Endothelial cell of umbilical vein (primary cell): ENCODE results near the gene SFMBT1. TPM values are rescaled to one million over a fixed set of nuclear protein-coding genes. Genes with fewer than 3 reads are reported as not detected.

Source experiments
- BruUV-seq: library from RNA; stranded (reverse); fragments of 400-500 nt; replicated peaks from 2 replicates; lab custom pipeline; 2021; lab: Mats Ljungman, UMichigan
- CTCF ChIA-PET: fragments of 300-600, 350-600 bp; sonication (Branson Sonifier 250); formaldehyde crosslinking; loops from one replicate; lab custom pipeline; 2021; ENCODE audit warnings: antibody characterized with exemption, inconsistent platforms; lab: Charles Lee
- POLR2A ChIA-PET: fragments of 300-600, 350-600 bp; sonication (Branson Sonifier 250); formaldehyde crosslinking; loops from one replicate; lab custom pipeline; 2021; ENCODE audit warnings: antibody characterized with exemption, inconsistent platforms; lab: Charles Lee
- DNase-seq: peaks from one replicate; pipeline ENCODE4 v3.0.0-alpha.2; 2011; ENCODE audit warnings: low read depth, low spot score
- FAIRE-seq: peaks from 2 replicates; lab custom pipeline; 2011; peaks lifted over from hg19 to GRCh38; lab: Jason Lieb, UNC
- H2AFZ ChIP-seq: 2 replicates; pipeline ENCODE4 v1.6.0; 2012; ENCODE audit warnings: low read depth, low read length, control low read depth, inconsistent platforms
- H3K27ac ChIP-seq: 2 replicates; pipeline ENCODE4 v1.5.1; 2011; ENCODE audit warnings: low read depth, mild to moderate bottlenecking, control low read depth, low read length, moderate library complexity; ENCODE audit not compliant: insufficient read depth
- H3K27me3 ChIP-seq, 2 experiments: 2 replicates each; pipeline versions ENCODE4 v1.6.0 to v1.6.1; 2011; ENCODE audit warnings: low read length in 2 of 2, mixed read lengths in 1 of 2; ENCODE audit not compliant: control insufficient read depth in 2 of 2, insufficient read depth in 2 of 2
- H3K36me3 ChIP-seq, 2 experiments: 2 replicates in 1 of 2; 3 replicates in 1 of 2; pipeline ENCODE4 v1.5.1; 2011; ENCODE audit warnings: low read length in 2 of 2, mild to moderate bottlenecking in 1 of 2, moderate library complexity in 1 of 2; ENCODE audit not compliant: control insufficient read depth in 2 of 2, insufficient read depth in 2 of 2; ENCODE audit errors: extremely low read depth in 1 of 2
- H3K4me1 ChIP-seq: 3 replicates; pipeline ENCODE4 v1.5.1; 2011; ENCODE audit warnings: mild to moderate bottlenecking, low read length; ENCODE audit not compliant: control insufficient read depth, insufficient read depth; ENCODE audit errors: extremely low read depth
- H3K4me2 ChIP-seq: 2 replicates; pipeline ENCODE4 v1.6.1; 2011; ENCODE audit warnings: low read length, control low read depth, mixed read lengths; ENCODE audit not compliant: insufficient read depth
- H3K4me3 ChIP-seq, 3 experiments: fragments of 200-600 bp in 1 of 3; sonication (generic), shearing (Covaris generic) in 1 of 3; replicated peaks in 1 of 3; 2 replicates each; pipeline ENCODE4 v1.5.1; 2011 to 2016; ENCODE audit warnings: control low read depth in 3 of 3, low read length in 3 of 3, mild to moderate bottlenecking in 2 of 3, inconsistent platforms in 1 of 3, low read depth in 1 of 3, moderate library complexity in 1 of 3; ENCODE audit not compliant: insufficient read depth in 1 of 3
- H3K79me2 ChIP-seq: 2 replicates; pipeline ENCODE4 v1.6.0; 2012; ENCODE audit warnings: low read length, inconsistent platforms; ENCODE audit not compliant: control insufficient read depth, insufficient read depth
- H3K9ac ChIP-seq: replicated peaks from 2 replicates; pipeline ENCODE3; 2011; ENCODE audit warnings: low read length, control low read depth; ENCODE audit not compliant: insufficient read depth; ENCODE audit errors: extremely low read depth
- H3K9me1 ChIP-seq: replicated peaks from 3 replicates; pipeline ENCODE4 v1.6.0; 2011; ENCODE audit warnings: mild to moderate bottlenecking, low read length; ENCODE audit not compliant: control insufficient read depth, insufficient read depth; ENCODE audit errors: extremely low read depth
- H3K9me3 ChIP-seq: replicated peaks from 2 replicates; pipeline ENCODE4 v1.5.1; 2012; ENCODE audit warnings: low read length, inconsistent platforms; ENCODE audit not compliant: control insufficient read depth, insufficient read depth
- H4K20me1 ChIP-seq: replicated peaks from 2 replicates; pipeline ENCODE3; 2011; ENCODE audit warnings: mild to moderate bottlenecking, low read length; ENCODE audit not compliant: control insufficient read depth, insufficient read depth; ENCODE audit errors: extremely low read depth
- CTCF ChIP-seq, 2 donors: IDR thresholded peaks; 1 replicate in 1 of 2; 2 replicates in 1 of 2; pipeline ENCODE4 v1.5.1; 2011; ENCODE audit warnings: low read length in 2 of 2, mild to moderate bottlenecking in 2 of 2, moderate library complexity in 2 of 2, control low read depth in 1 of 2, inconsistent platforms in 1 of 2, low read depth in 1 of 2; ENCODE audit not compliant: insufficient read depth in 1 of 2; ENCODE audit errors: extremely low read depth in 1 of 2
- EZH2 ChIP-seq: IDR thresholded peaks from 2 replicates; pipeline ENCODE4 v1.6.1; 2012; ENCODE audit warnings: borderline replicate concordance, low read depth, mild to moderate bottlenecking, moderate library complexity, low read length, inconsistent platforms; ENCODE audit not compliant: severe bottlenecking
- FOS ChIP-seq: IDR thresholded peaks from 2 replicates; pipeline ENCODE4 v1.6.1; 2011; ENCODE audit warnings: mild to moderate bottlenecking, low read length, moderate library complexity, borderline replicate concordance; ENCODE audit not compliant: insufficient read depth
- GATA2 ChIP-seq: IDR thresholded peaks from 2 replicates; pipeline ENCODE4 v1.7.0; 2011; ENCODE audit warnings: low read depth, mild to moderate bottlenecking, moderate library complexity, mixed read lengths, low read length; ENCODE audit not compliant: insufficient read length, insufficient read depth
- JUN ChIP-seq: IDR thresholded peaks from 2 replicates; pipeline ENCODE4 v1.6.1; 2011; ENCODE audit warnings: borderline replicate concordance, low read depth; ENCODE audit not compliant: insufficient read length, insufficient read depth
- MAX ChIP-seq: IDR thresholded peaks from 2 replicates; pipeline ENCODE4 v1.6.1; 2011; ENCODE audit not compliant: insufficient read depth, insufficient read length
- MYC ChIP-seq: IDR thresholded peaks from one replicate; pipeline ENCODE4 v1.6.1; 2011; ENCODE audit warnings: mild to moderate bottlenecking, low read depth, low read length
- POLR2A ChIP-seq: IDR thresholded peaks from 2 replicates; pipeline ENCODE4 v1.6.1; 2012; ENCODE audit warnings: low read depth, mild to moderate bottlenecking, control low read depth, low read length
- POLR2AphosphoS5 ChIP-seq: IDR thresholded peaks from 2 replicates; pipeline ENCODE4 v1.6.1; 2012; ENCODE audit warnings: low read depth, mild to moderate bottlenecking, control low read depth, low read length, moderate library complexity; ENCODE audit not compliant: insufficient read depth
- dilution Hi-C: fragments of 300-500 bp; cut with MboI; formaldehyde crosslinking; loops from one replicate; pipeline ENCODE4 v1.15.0; 2019; ENCODE audit warnings: low sequenced_read_pairs; ENCODE audit not compliant: extremely low pct_ligation_motif_present
- intact Hi-C: fragments of 100-400 bp; cut with micrococcal nuclease; formaldehyde crosslinking; loops from one replicate; pipeline ENCODE4 v1.10.0; 2022
- polyA plus RNA-seq, 4 experiments: library from polyadenylated mRNA; depleted of rRNA in 3 of 4; stranded (reverse) in 3 of 4; unstranded in 1 of 4; fragments of >200 nt; gene quantifications; 2 replicates each; pipeline versions ENCODE4 v1.2.1 to v1.2.3, GENCODE V29; 2011 to 2012; ENCODE audit warnings: missing spikeins in 1 of 4
- total RNA-seq: library from RNA; stranded (reverse); gene quantifications from 2 replicates; pipeline ENCODE4 v1.2.3, GENCODE V29; 2021

SFMBT1 gene
- total and polyA plus RNA-seq, 2 donors (not counting 3 experiments of a cell fraction or from before 2014, with no cell fraction given), result 1.8 to 6.0 TPM

- no peaks in the 10 kb centered on the region for H4K20me1 ChIP-seq
- no peaks in the 10 kb centered on the region for H3K79me2 ChIP-seq
- H3K9ac ChIP-seq, result no peak overlapping the region
- no peaks in the 10 kb centered on the region for H3K9me1 ChIP-seq
- no TSS peak for BruUV-seq
- H3K9me3 ChIP-seq, result no peaks in the 10 kb centered on the region
- H3K4me2 ChIP-seq, result no peak overlapping the region
- peaks cover 8% of the 10 kb centered on the region for H3K4me1 ChIP-seq
- intact Hi-C loops, result no loop called here
- H2AFZ ChIP-seq, result no peak overlapping the region
- FAIRE-seq (no peak), DNase-seq (no peak)
- H3K36me3 ChIP-seq, result no peaks in the 10 kb centered on the region
- ChIA-PET CTCF (interaction anchor here (1.1 kb wide), 1 partner anchor 51 kb away, joined by 3 read pairs; no protein-coding TSS in a partner anchor), POLR2A (no interaction called here)
- dilution Hi-C loops, result no loop called here
- H3K27ac ChIP-seq, result no peak overlapping the region
- H3K4me3 ChIP-seq, result no peak overlapping the region
- no peak for TF ChIP-seq POLR2A
- TF ChIP-seq GATA2, result no peak
- TF ChIP-seq EZH2, result no peak
- TF ChIP-seq POLR2AphosphoS5, result no peak
- TF ChIP-seq CTCF (IDR thresholded peaks at IDR 0.05; ENCODE audit: extremely low read depth in 1 of 2, insufficient read depth in 1 of 2, low read depth in 1 of 2, low read length in 2 of 2), result no peak
- TF ChIP-seq MAX, result no peak
- TF ChIP-seq FOS, result no peak
- TF ChIP-seq JUN, result no peak
- TF ChIP-seq MYC, result no peak
- no peaks in the 10 kb centered on the region for H3K27me3 ChIP-seq
These were observed 29.2 kb upstream of the SFMBT1 start for GRCh38 chr3:53074761-53075742.
